Naive B cell (primary cell): ENCODE results near the gene LIPT1. TPM values are rescaled to one million over a fixed set of nuclear protein-coding genes. Genes with fewer than 3 reads are reported as not detected.

Experiments used
- ATAC-seq, 2 donors: fragments of 150-1000 bp; cut with Tn5 transposase; 2 replicates each; pipeline ENCODE4 v1.10.0; 2021; ENCODE audit warnings: low read depth in 2 of 2, mild to moderate bottlenecking in 2 of 2, moderate library complexity in 2 of 2
- DNase-seq: peaks from one replicate; pipeline ENCODE4 v3.0.0; 2022
- H3K27ac Mint-ChIP-seq, 6 donors: one replicate each; pipeline ENCODE4 v1.8.0; 2020 to 2022; ENCODE audit warnings: mild to moderate bottlenecking in 6 of 6, mixed read lengths in 6 of 6, moderate library complexity in 5 of 6, inconsistent platforms in 2 of 6
- H3K27me3 Mint-ChIP-seq, 3 donors: one replicate each; pipeline ENCODE4 v1.8.0; 2021 to 2022; ENCODE audit warnings: mixed read lengths in 3 of 3, mild to moderate bottlenecking in 1 of 3
- H3K36me3 Mint-ChIP-seq, 2 donors: one replicate each; pipeline ENCODE4 v1.8.0; 2020 to 2022; ENCODE audit warnings: mixed read lengths in 2 of 2, inconsistent platforms in 1 of 2, mild to moderate bottlenecking in 1 of 2
- H3K4me1 Mint-ChIP-seq, 3 donors: one replicate each; pipeline ENCODE4 v1.8.0; 2020 to 2022; ENCODE audit warnings: mixed read lengths in 3 of 3, inconsistent platforms in 1 of 3, mild to moderate bottlenecking in 1 of 3, moderate library complexity in 1 of 3
- H3K4me3 Mint-ChIP-seq, 8 donors: one replicate each; pipeline ENCODE4 v1.8.0; 2020 to 2022; ENCODE audit warnings: mild to moderate bottlenecking in 8 of 8, mixed read lengths in 8 of 8, moderate library complexity in 8 of 8, inconsistent platforms in 2 of 8
- H3K9me3 Mint-ChIP-seq, 7 donors: one replicate each; pipeline ENCODE4 v1.8.0; 2020 to 2022; ENCODE audit warnings: mixed read lengths in 7 of 7, mild to moderate bottlenecking in 5 of 7, inconsistent platforms in 2 of 7, moderate library complexity in 1 of 7
- polyA plus RNA-seq, 6 donors: library from polyadenylated mRNA; unstranded; fragments of 300-500 nt; fragmentation: Illumina TruSeq; gene quantifications; one replicate each; pipeline ENCODE4 v1.2.3, GENCODE V29; 2021; ENCODE audit warnings: low read depth in 6 of 6

The LIPT1 gene
- polyA plus RNA-seq, 6 donors from 2014 or later: 9.9 to 23.4 (median 20.6) TPM

DNA sequence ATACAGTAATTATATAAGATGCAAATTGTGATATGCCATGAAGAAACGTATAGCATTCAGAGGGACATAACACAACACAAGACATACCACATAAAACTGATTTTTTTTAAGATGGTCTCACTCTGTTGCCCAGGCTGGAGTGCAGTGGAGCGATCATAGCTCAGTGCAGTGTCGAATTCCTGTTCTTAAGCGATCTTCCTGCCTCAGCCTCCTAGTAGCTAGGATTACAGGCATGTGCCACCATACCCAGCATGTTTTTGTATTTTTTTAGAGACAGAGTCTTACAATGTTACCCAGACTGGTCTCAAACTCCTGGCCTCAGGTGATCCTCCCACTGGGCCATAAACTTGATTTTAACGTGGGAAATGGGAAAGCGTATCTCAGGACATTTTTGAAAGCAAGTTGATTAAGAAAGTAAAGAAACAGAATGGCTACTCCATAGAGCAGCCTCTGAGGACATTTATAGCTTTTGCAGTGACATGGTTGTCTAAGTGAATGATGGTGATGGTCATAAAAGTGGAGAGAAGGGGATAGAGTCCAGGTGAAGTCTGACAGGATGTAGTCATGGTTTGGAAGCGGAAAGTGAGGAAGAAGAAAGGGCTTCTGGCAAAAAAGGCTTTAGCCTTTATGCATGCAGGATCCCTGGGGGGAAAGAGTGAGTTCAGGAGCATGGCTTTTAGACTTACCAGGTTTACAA is 2.4 kb upstream of the LIPT1 start:
- Mint-ChIP-seq H3K4me1 (peaks cover 30 to 37% (median 35%) of the 10 kb centered on the region in 3 donors), H3K4me3 (peak overlapping the region in 1 of 8 donors; percentile 10)

GRCh38 chr2:99153921-99154604 is 704 bp upstream of the LIPT1 start:
- ATAC-seq: no peak
- Mint-ChIP-seq H3K4me1 (peaks cover 38 to 44% (median 44%) of the 10 kb centered on the region in 3 donors), H3K36me3 (peaks cover 0 to 19% of the 10 kb centered on the region in 2 donors), H3K9me3 (no peaks in the 10 kb centered on the region), H3K27ac (peak overlapping the region in 2 of 6 donors; percentile 93 to 96), H3K4me3 (peak overlapping the region in 5 of 8 donors; percentile 92 to 100 (median 95)), H3K27me3 (no peaks in the 10 kb centered on the region)
- DNase-seq: no peak

More for the DNA sequence above, 2.4 kb upstream of the LIPT1 start:
- no peaks in the 10 kb centered on the region for H3K9me3 Mint-ChIP-seq
- peaks cover 0 to 12% of the 10 kb centered on the region in 2 donors for H3K36me3 Mint-ChIP-seq
- no peak for DNase-seq
- no peak for ATAC-seq
- H3K27ac Mint-ChIP-seq: no peak overlapping the region
- no peaks in the 10 kb centered on the region for H3K27me3 Mint-ChIP-seq

- peak overlapping the region in 4 of 8 donors; percentile 18 to 92 (median 79) for H3K4me3 Mint-ChIP-seq
- peaks cover 45 to 53% (median 50%) of the 10 kb centered on the region in 3 donors for H3K4me1 Mint-ChIP-seq
- DNase-seq: peak; percentile 68
- peak overlapping the region in 2 of 6 donors; percentile 93 to 96 for H3K27ac Mint-ChIP-seq
- no peaks in the 10 kb centered on the region for H3K27me3 Mint-ChIP-seq
- H3K36me3 Mint-ChIP-seq: peaks cover 5 to 27% of the 10 kb centered on the region in 2 donors
- H3K9me3 Mint-ChIP-seq: no peaks in the 10 kb centered on the region
- peak; percentile 26 to 36 for ATAC-seq
Observed at GRCh38 chr2:99156891-99157290, 2.1 kb downstream of the LIPT1 start.

GRCh38 chr2:99158599-99158998 is 3.8 kb downstream of the LIPT1 start:
- Mint-ChIP-seq H3K9me3 (no peaks in the 10 kb centered on the region), H3K36me3 (peaks cover 5 to 27% of the 10 kb centered on the region in 2 donors), H3K27me3 (no peaks in the 10 kb centered on the region), H3K27ac (peak overlapping the region in 4 of 6 donors; percentile 51 to 96 (median 74)), H3K4me3 (peak overlapping the region in 1 of 8 donors; percentile 68), H3K4me1 (peaks cover 45 to 53% (median 52%) of the 10 kb centered on the region in 3 donors)
- ATAC-seq (no peak), DNase-seq (no peak)

- peak overlapping the region in 1 of 8 donors; percentile 52 for H3K4me3 Mint-ChIP-seq
- no peak for DNase-seq
- H3K27me3 Mint-ChIP-seq: no peaks in the 10 kb centered on the region
- H3K4me1 Mint-ChIP-seq: peaks cover 37 to 44% (median 44%) of the 10 kb centered on the region in 3 donors
- no peak for ATAC-seq
- peak overlapping the region in 5 of 6 donors; percentile 87 to 98 (median 95) for H3K27ac Mint-ChIP-seq
- no peaks in the 10 kb centered on the region for H3K9me3 Mint-ChIP-seq
- H3K36me3 Mint-ChIP-seq: peaks cover 7 to 27% of the 10 kb centered on the region in 2 donors
Observed at GRCh38 chr2:99159594-99159993, 4.8 kb downstream of the LIPT1 start.

- Mint-ChIP-seq H3K4me1 (peaks cover 0 to 2% (median 0%) of the 10 kb centered on the region in 3 donors), H3K27ac (peak overlapping the region in 3 of 6 donors; percentile 12 to 86 (median 79)), H3K4me3 (no peak overlapping the region), H3K27me3 (no peaks in the 10 kb centered on the region), H3K9me3 (no peaks in the 10 kb centered on the region), H3K36me3 (peaks cover 0 to 9% of the 10 kb centered on the region in 2 donors)
- no peak for DNase-seq
- ATAC-seq: no peak
Observed at GRCh38 chr2:99166218-99166617, 11.5 kb downstream of the LIPT1 start.

DNA sequence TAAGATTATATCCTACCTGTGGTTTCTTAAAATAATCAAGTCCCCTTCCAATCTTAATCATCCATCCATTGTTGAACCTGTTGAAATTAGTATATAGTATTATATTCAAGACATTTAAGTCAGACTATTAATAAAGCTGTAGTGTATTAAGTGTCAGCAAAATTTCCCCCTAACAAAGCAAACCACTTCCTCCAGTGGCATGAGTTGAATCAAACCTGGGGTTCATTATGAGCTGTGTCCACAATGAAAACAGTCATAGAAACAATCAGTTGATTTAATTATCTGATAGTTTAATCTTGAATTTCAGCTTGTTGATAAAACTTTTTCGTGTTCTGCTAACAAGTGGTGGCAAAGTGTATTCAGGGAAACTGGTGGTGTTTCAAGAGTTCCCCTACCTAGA is 14.8 kb downstream of the LIPT1 start:
- Mint-ChIP-seq H3K27ac (peak overlapping the region in 4 of 6 donors; percentile 12 to 73 (median 32)), H3K9me3 (no peaks in the 10 kb centered on the region), H3K27me3 (no peaks in the 10 kb centered on the region), H3K4me3 (no peak overlapping the region), H3K4me1 (peaks cover 4 to 6% (median 5%) of the 10 kb centered on the region in 3 donors), H3K36me3 (peaks cover 0 to 7% of the 10 kb centered on the region in 2 donors)
- ATAC-seq (no peak), DNase-seq (no peak)

- Mint-ChIP-seq H3K27me3 (no peaks in the 10 kb centered on the region), H3K36me3 (peaks cover 0 to 4% of the 10 kb centered on the region in 2 donors), H3K9me3 (no peaks in the 10 kb centered on the region), H3K4me1 (peaks cover 10 to 26% (median 20%) of the 10 kb centered on the region in 3 donors), H3K4me3 (no peak overlapping the region), H3K27ac (peak overlapping the region in 3 of 6 donors; percentile 9 to 63 (median 21))
- ATAC-seq (no peak), DNase-seq (no peak)
Observed at GRCh38 chr2:99171377-99172140, 16.8 kb downstream of the LIPT1 start.

- peak; percentile 91 for DNase-seq
- H3K4me3 Mint-ChIP-seq: peak within 1 kb of the TSS; percentile 96 to 100 (median 100)
- H3K27ac Mint-ChIP-seq: peak within 1 kb of the TSS; percentile 97 to 100 (median 100)
- H3K4me1 Mint-ChIP-seq: peaks cover 40 to 78% (median 60%) of the 10 kb centered on the region in 3 donors
- no peaks in the 10 kb centered on the region for H3K27me3 Mint-ChIP-seq
- peaks cover 0 to 6% of the 10 kb centered on the region in 2 donors for H3K36me3 Mint-ChIP-seq
- peak; percentile 95 for ATAC-seq
- H3K9me3 Mint-ChIP-seq: no peaks in the 10 kb centered on the region
Observed at GRCh38 chr2:99180755-99181623, 26.2 kb downstream of the LIPT1 start, which contains the start of the genes MITD1 and MRPL30. Gene MITD1 (minus strand): TSS chr2:99181058. CDS start chr2:99180981, 77 bp downstream. Gene MRPL30 (plus strand): TSS chr2:99181184. CDS start chr2:99186204, 5,020 bp downstream.

- H3K4me3 Mint-ChIP-seq: peak overlapping the region; percentile 96 to 100 (median 100)
- no peaks in the 10 kb centered on the region for H3K27me3 Mint-ChIP-seq
- no peaks in the 10 kb centered on the region for H3K9me3 Mint-ChIP-seq
- ATAC-seq (no peak), DNase-seq (no peak)
- peak overlapping the region in 4 of 6 donors; percentile 97 to 100 (median 99) for H3K27ac Mint-ChIP-seq
- peaks cover 39 to 72% (median 55%) of the 10 kb centered on the region in 3 donors for H3K4me1 Mint-ChIP-seq
- peaks cover 0 to 6% of the 10 kb centered on the region in 2 donors for H3K36me3 Mint-ChIP-seq
Observed at GRCh38 chr2:99181624-99182000, 26.8 kb downstream of the LIPT1 start.

GRCh38 chr2:99183025-99183424 is 28.3 kb downstream of the LIPT1 start:
- DNase-seq (no peak), ATAC-seq (no peak)
- Mint-ChIP-seq H3K36me3 (peaks cover 2 to 6% of the 10 kb centered on the region in 2 donors), H3K4me1 (peaks cover 31 to 60% (median 44%) of the 10 kb centered on the region in 3 donors), H3K9me3 (no peaks in the 10 kb centered on the region), H3K27ac (peak overlapping the region in 1 of 6 donors; percentile 24), H3K4me3 (peak overlapping the region in 5 of 8 donors; percentile 8 to 68 (median 17)), H3K27me3 (no peaks in the 10 kb centered on the region)

- H3K4me3 Mint-ChIP-seq: no peak overlapping the region
Observed at GRCh38 chr2:99184811-99185210, 30.0 kb downstream of the LIPT1 start.

More at GRCh38 chr2:99184811-99185210, 30.0 kb downstream of the LIPT1 start:
- ATAC-seq (no peak), DNase-seq (no peak)
- Mint-ChIP-seq H3K36me3 (peaks cover 6 to 8% of the 10 kb centered on the region in 2 donors), H3K27me3 (no peaks in the 10 kb centered on the region), H3K4me1 (peaks cover 19 to 46% (median 33%) of the 10 kb centered on the region in 3 donors), H3K9me3 (no peaks in the 10 kb centered on the region), H3K27ac (no peak overlapping the region)
